Uterus (tissue), 4 donors: ENCODE results near the gene FAM168A. TPM values are rescaled to one million over a fixed set of nuclear protein-coding genes. Genes with fewer than 3 reads are reported as not detected.

Experiments
- DNase-seq, 2 donors: peaks; one replicate each; pipeline ENCODE4 v3.0.0-alpha.2; 2019 to 2020
- H3K27ac ChIP-seq, 2 donors: fragments of 200-600 bp; sonication (generic); 1 replicate in 1 of 2; 2 replicates in 1 of 2; pipeline ENCODE4 v1.5.1; 2016 to 2018
- H3K27me3 ChIP-seq, 2 donors: fragments of 200-600 bp; sonication (generic); one replicate each; pipeline ENCODE4 v1.5.1; 2018 to 2019; ENCODE audit warnings: control low read depth in 1 of 2
- H3K36me3 ChIP-seq, 2 donors: fragments of 200-600 bp; sonication (generic); one replicate each; pipeline ENCODE4 v1.5.1; 2019; ENCODE audit warnings: control low read depth in 1 of 2
- H3K4me1 ChIP-seq, 2 donors: fragments of 200-600 bp; sonication (generic); one replicate each; pipeline ENCODE4 v1.5.1; 2018 to 2019; ENCODE audit warnings: control low read depth in 1 of 2
- H3K4me3 ChIP-seq, 2 donors: fragments of 200-600 bp; sonication (generic); 1 replicate in 1 of 2; 2 replicates in 1 of 2; pipeline ENCODE4 v1.5.1; 2018 to 2019; ENCODE audit warnings: mild to moderate bottlenecking in 1 of 2
- H3K9me3 ChIP-seq, 2 donors: fragments of 200-600 bp; sonication (generic); one replicate each; pipeline ENCODE4 v1.5.1; 2019; ENCODE audit warnings: control low read depth in 1 of 2
- POLR2A ChIP-seq, 2 donors: fragments of 450-650 bp; IDR thresholded peaks; one replicate each; pipeline ENCODE4 v1.6.1; 2016; ENCODE audit warnings: antibody characterized with exemption in 2 of 2, mild to moderate bottlenecking in 1 of 2, moderate library complexity in 1 of 2
- intact Hi-C: fragments of 100-400 bp; cut with DNase I; formaldehyde crosslinking; loops from one replicate; pipeline ENCODE4 v1.15.1; 2023; ENCODE audit warnings: low total_unique reads
- total RNA-seq, 4 donors: library from RNA; depleted of rRNA in 3 of 4; stranded (reverse); fragments of >200 nt in 3 of 4; gene quantifications; one replicate each; pipeline versions ENCODE4 v1.1.0 to v1.2.4, GENCODE V29; 2014 to 2023
- TF ChIP-seq, protein P1 (sequence below), 4 experiments: fragments of 200-600 bp in 2 of 4; fragments of 450-650 bp in 2 of 4; sonication (generic) in 2 of 4; IDR thresholded peaks; one replicate each; pipeline ENCODE4 v1.5.1; 2016 to 2019; ENCODE audit warnings: antibody characterized with exemption in 4 of 4, mild to moderate bottlenecking in 2 of 4, moderate library complexity in 1 of 4
- donor health status: DM: yes; HTN: yes; CAD: no.

FAM168A gene
- total RNA-seq, 4 donors from 2014 or later: 7.9 to 50.3 (median 25.8) TPM

DNA sequence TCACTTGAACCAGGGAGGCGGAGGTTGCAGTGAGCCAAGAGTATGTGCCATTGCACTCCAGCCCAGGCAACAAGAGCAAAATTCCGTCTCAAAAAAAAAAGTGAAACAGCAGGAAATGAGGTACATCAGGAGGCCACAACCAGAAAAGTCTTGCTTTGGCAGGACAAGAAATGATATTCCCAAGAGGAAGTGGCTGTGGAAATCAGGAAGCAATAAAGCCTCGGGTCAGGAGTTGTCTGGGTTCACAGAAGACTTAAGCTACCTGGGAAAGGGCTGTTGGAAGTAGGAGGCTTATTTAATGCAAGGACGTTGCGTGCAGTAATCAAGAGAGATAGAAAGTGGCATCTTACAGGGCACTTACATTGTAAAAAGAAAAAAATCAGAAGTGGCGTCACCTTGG, 231.0 kb downstream of the FAM168A start:
- no peaks in the 10 kb centered on the region for H3K4me1 ChIP-seq
- intact Hi-C loops: no loop called here

GRCh38 chr11:73366265-73366610, 231.7 kb downstream of the FAM168A start:
- Histone ChIP-seq H3K36me3 (no peaks in the 10 kb centered on the region), H3K4me1 (no peaks in the 10 kb centered on the region), H3K9me3 (no peaks in the 10 kb centered on the region), H3K27ac (no peak overlapping the region), H3K4me3 (no peak overlapping the region), H3K27me3 (no peaks in the 10 kb centered on the region)
- DNase-seq: no peak
- no peak for TF ChIP-seq POLR2A (IDR thresholded peaks at IDR 0.05)
- TF ChIP-seq, protein P1, sequence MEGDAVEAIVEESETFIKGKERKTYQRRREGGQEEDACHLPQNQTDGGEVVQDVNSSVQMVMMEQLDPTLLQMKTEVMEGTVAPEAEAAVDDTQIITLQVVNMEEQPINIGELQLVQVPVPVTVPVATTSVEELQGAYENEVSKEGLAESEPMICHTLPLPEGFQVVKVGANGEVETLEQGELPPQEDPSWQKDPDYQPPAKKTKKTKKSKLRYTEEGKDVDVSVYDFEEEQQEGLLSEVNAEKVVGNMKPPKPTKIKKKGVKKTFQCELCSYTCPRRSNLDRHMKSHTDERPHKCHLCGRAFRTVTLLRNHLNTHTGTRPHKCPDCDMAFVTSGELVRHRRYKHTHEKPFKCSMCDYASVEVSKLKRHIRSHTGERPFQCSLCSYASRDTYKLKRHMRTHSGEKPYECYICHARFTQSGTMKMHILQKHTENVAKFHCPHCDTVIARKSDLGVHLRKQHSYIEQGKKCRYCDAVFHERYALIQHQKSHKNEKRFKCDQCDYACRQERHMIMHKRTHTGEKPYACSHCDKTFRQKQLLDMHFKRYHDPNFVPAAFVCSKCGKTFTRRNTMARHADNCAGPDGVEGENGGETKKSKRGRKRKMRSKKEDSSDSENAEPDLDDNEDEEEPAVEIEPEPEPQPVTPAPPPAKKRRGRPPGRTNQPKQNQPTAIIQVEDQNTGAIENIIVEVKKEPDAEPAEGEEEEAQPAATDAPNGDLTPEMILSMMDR (IDR thresholded peaks at IDR 0.05): no peak
- intact Hi-C loops: no loop called here

More for the DNA sequence above, 231.0 kb downstream of the FAM168A start:
- H3K27ac ChIP-seq: no peak overlapping the region
- no peaks in the 10 kb centered on the region for H3K27me3 ChIP-seq
- no peak for TF ChIP-seq POLR2A (IDR thresholded peaks at IDR 0.05)
- TF ChIP-seq, protein P1 (IDR thresholded peaks at IDR 0.05): no peak
- no peaks in the 10 kb centered on the region for H3K36me3 ChIP-seq
- no peaks in the 10 kb centered on the region for H3K9me3 ChIP-seq
- no peak overlapping the region for H3K4me3 ChIP-seq
- DNase-seq: no peak

- Histone ChIP-seq H3K36me3 (no peaks in the 10 kb centered on the region), H3K27ac (no peak overlapping the region)
- TF ChIP-seq POLR2A (IDR thresholded peaks at IDR 0.05): no peak
- TF ChIP-seq, protein P1 (IDR thresholded peaks at IDR 0.05): no peak
These were observed 232.3 kb downstream of the FAM168A start for GRCh38 chr11:73365352-73366264.

DNA sequence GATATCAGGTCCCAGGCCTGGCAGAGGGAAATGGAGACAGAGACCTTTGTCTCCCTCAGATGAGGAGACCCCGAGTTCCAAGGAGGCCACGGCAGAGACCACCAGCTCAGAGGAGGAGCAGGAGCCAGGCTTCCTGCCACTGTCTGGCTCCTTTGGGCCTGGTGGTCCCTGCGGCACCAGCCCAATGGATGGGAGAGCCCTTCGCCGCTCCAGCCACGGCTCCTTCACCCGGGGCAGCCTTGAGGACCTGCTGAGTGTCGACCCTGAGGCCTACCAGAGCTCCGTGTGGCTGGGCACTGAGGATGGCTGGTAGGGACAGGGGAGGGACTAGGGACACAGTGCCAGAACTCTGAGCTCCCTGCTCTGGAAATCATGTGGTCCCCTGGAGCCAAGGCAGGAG, 234.8 kb downstream of the FAM168A start:
- Histone ChIP-seq H3K9me3 (no peaks in the 10 kb centered on the region), H3K27ac (no peak overlapping the region), H3K36me3 (no peaks in the 10 kb centered on the region), H3K4me1 (no peaks in the 10 kb centered on the region), H3K27me3 (no peaks in the 10 kb centered on the region), H3K4me3 (no peak overlapping the region)
- TF ChIP-seq, protein P1 (IDR thresholded peaks at IDR 0.05): no peak
- no peak for TF ChIP-seq POLR2A (IDR thresholded peaks at IDR 0.05)
- no peak for DNase-seq
- intact Hi-C loops: no loop called here

More at GRCh38 chr11:73365352-73366264, 232.3 kb downstream of the FAM168A start:
- Histone ChIP-seq H3K4me1 (no peaks in the 10 kb centered on the region), H3K4me3 (no peak overlapping the region), H3K9me3 (no peaks in the 10 kb centered on the region), H3K27me3 (no peaks in the 10 kb centered on the region)
- DNase-seq: no peak
- intact Hi-C loops: no loop called here

GRCh38 chr11:73361953-73362776, 235.7 kb downstream of the FAM168A start:
- Histone ChIP-seq H3K4me1 (no peaks in the 10 kb centered on the region), H3K36me3 (no peaks in the 10 kb centered on the region), H3K27ac (no peak overlapping the region), H3K27me3 (no peaks in the 10 kb centered on the region), H3K4me3 (no peak overlapping the region), H3K9me3 (no peaks in the 10 kb centered on the region)
- TF ChIP-seq, protein P1 (IDR thresholded peaks at IDR 0.05): no peak
- no peak for TF ChIP-seq POLR2A (IDR thresholded peaks at IDR 0.05)
- intact Hi-C loops: no loop called here
- DNase-seq: no peak
